Keratinocyte (primary cell): Measurements from ENCODE around the gene TMC1. TPM values are rescaled to one million over a fixed set of nuclear protein-coding genes. Genes with fewer than 3 reads are reported as not detected.

Experiments used
- DNase-seq: peaks from one replicate; pipeline ENCODE4 v3.0.0-alpha.2; 2011; ENCODE audit warnings: low read depth, missing footprints, low spot score
- FAIRE-seq: peaks from 2 replicates; lab custom pipeline; 2011; peaks lifted over from hg19 to GRCh38; lab: Jason Lieb, UNC
- H2AFZ ChIP-seq: 2 replicates; pipeline ENCODE4 v1.6.0; 2012; ENCODE audit warnings: low read length, control low read depth, inconsistent platforms; ENCODE audit not compliant: control insufficient read depth
- H3K27ac ChIP-seq: 2 replicates; pipeline ENCODE4 v1.5.1; 2011; ENCODE audit warnings: low read length; ENCODE audit not compliant: control insufficient read depth, insufficient read depth
- H3K27me3 ChIP-seq: 3 replicates; pipeline ENCODE4 v1.6.0; 2011; ENCODE audit warnings: low read length; ENCODE audit not compliant: control insufficient read depth, insufficient read depth; ENCODE audit errors: extremely low read depth
- H3K36me3 ChIP-seq, 2 experiments: 2 replicates in 1 of 2; 3 replicates in 1 of 2; pipeline ENCODE4 v1.5.1; 2011; ENCODE audit warnings: low read length in 2 of 2, mild to moderate bottlenecking in 1 of 2; ENCODE audit not compliant: control insufficient read depth in 2 of 2, insufficient read depth in 2 of 2; ENCODE audit errors: extremely low read depth in 1 of 2
- H3K4me1 ChIP-seq: 3 replicates; pipeline ENCODE4 v1.5.1; 2011; ENCODE audit warnings: low read length; ENCODE audit not compliant: control insufficient read depth, insufficient read depth; ENCODE audit errors: extremely low read depth
- H3K4me2 ChIP-seq: 3 replicates; pipeline ENCODE4 v1.6.0; 2011; ENCODE audit warnings: low read depth, low read length; ENCODE audit not compliant: control insufficient read depth, insufficient read depth; ENCODE audit errors: extremely low read depth
- H3K4me3 ChIP-seq, 3 experiments: fragments of 200-600 bp in 1 of 3; sonication (generic) in 1 of 3; 2 replicates in 2 of 3; 3 replicates in 1 of 3; pipeline ENCODE4 v1.5.1; 2011 to 2016; ENCODE audit warnings: low read length in 3 of 3, mild to moderate bottlenecking in 3 of 3, control low read depth in 2 of 3, inconsistent platforms in 1 of 3, low read depth in 1 of 3, mixed read lengths in 1 of 3, mixed run types in 1 of 3, moderate library complexity in 1 of 3; ENCODE audit not compliant: control insufficient read depth in 2 of 3, insufficient read depth in 2 of 3; ENCODE audit errors: extremely low read depth in 1 of 3
- H3K79me2 ChIP-seq: 2 replicates; pipeline ENCODE4 v1.6.0; 2012; ENCODE audit warnings: low read length; ENCODE audit not compliant: control insufficient read depth, insufficient read depth
- H3K9ac ChIP-seq: 3 replicates; pipeline ENCODE4 v1.6.0; 2011; ENCODE audit warnings: low read length; ENCODE audit not compliant: control insufficient read depth, insufficient read depth; ENCODE audit errors: extremely low read depth
- H3K9me1 ChIP-seq: 3 replicates; pipeline ENCODE4 v1.6.0; 2011; ENCODE audit warnings: low read length; ENCODE audit not compliant: control insufficient read depth, insufficient read depth; ENCODE audit errors: extremely low read depth
- H3K9me3 ChIP-seq: 2 replicates; pipeline ENCODE4 v1.5.1; 2012; ENCODE audit warnings: low read depth, low read length; ENCODE audit not compliant: control insufficient read depth
- H4K20me1 ChIP-seq: 3 replicates; pipeline ENCODE4 v1.6.0; 2011; ENCODE audit warnings: low read length; ENCODE audit not compliant: control insufficient read depth, insufficient read depth; ENCODE audit errors: extremely low read depth
- EZH2 ChIP-seq: IDR thresholded peaks from one replicate; pipeline ENCODE4 v1.6.1; 2012; ENCODE audit warnings: inconsistent platforms, mild to moderate bottlenecking, low read length, moderate library complexity
- dilution Hi-C: fragments of 300-500 bp; cut with MboI; formaldehyde crosslinking; loops from one replicate; pipeline ENCODE4 v1.7.0; 2020; ENCODE audit warnings: low sequenced_read_pairs; ENCODE audit not compliant: extremely low pct_ligation_motif_present
- polyA plus RNA-seq, 5 experiments: library from polyadenylated mRNA; depleted of rRNA in 3 of 5; stranded (reverse) in 3 of 5; stranded (forward) in 1 of 5; unstranded in 1 of 5; fragments of >200 nt; gene quantifications; 1 replicate in 1 of 5; 2 replicates in 3 of 5; 3 replicates in 1 of 5; pipeline versions ENCODE4 v1.2.1 to v1.2.3, GENCODE V29; 2011 to 2012; ENCODE audit warnings: missing spikeins in 2 of 5, low read depth in 1 of 5, low replicate concordance in 1 of 5
- TF ChIP-seq, protein P1 (sequence below), 3 experiments: IDR thresholded peaks in 1 of 3; conservative IDR thresholded peaks in 1 of 3; optimal IDR thresholded peaks in 1 of 3; 2 replicates in 2 of 3; 3 replicates in 1 of 3; pipeline versions ENCODE3 to v1.5.1; 2011; ENCODE audit warnings: low read length in 3 of 3, mild to moderate bottlenecking in 3 of 3, moderate library complexity in 2 of 3, control low read depth in 1 of 3, inconsistent platforms in 1 of 3; ENCODE audit not compliant: insufficient read depth in 2 of 3; ENCODE audit errors: extremely low read depth in 1 of 3

Gene TMC1
- polyA plus RNA-seq, 1 donor (not counting 4 experiments of a cell fraction or from before 2014, with no cell fraction given), result 0.05 TPM

DNA sequence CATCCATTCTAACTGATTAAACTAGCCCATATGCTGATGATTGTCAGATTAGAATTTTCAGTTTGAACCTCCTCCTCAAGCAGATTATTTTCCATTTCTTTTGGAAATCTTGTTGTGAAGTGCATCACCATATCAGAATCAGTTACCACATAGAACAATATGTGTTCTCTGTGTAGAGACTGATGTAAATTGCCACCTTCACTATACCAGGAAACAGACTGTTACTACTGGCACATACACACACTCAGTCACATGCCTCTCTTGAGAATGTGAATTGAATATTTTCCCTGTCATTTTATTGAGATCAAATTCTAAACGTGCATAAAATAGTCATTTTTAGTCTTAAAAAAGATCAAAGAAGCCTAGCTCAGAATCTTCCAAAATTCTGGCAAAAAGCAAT, 270.0 kb downstream of the TMC1 start:
- H3K9me3 ChIP-seq, result no peaks in the 10 kb centered on the region
- no peaks in the 10 kb centered on the region for H3K79me2 ChIP-seq
- H3K27me3 ChIP-seq, result no peaks in the 10 kb centered on the region
- no peak overlapping the region for H3K4me3 ChIP-seq
- H4K20me1 ChIP-seq, result no peaks in the 10 kb centered on the region
- no peak for DNase-seq
- no peak overlapping the region for H3K4me2 ChIP-seq
- no peaks in the 10 kb centered on the region for H3K9me1 ChIP-seq
- dilution Hi-C loops, result no loop called here
- no peak overlapping the region for H2AFZ ChIP-seq
- no peak overlapping the region for H3K9ac ChIP-seq
- no peak for TF ChIP-seq EZH2
- TF ChIP-seq, protein P1, sequence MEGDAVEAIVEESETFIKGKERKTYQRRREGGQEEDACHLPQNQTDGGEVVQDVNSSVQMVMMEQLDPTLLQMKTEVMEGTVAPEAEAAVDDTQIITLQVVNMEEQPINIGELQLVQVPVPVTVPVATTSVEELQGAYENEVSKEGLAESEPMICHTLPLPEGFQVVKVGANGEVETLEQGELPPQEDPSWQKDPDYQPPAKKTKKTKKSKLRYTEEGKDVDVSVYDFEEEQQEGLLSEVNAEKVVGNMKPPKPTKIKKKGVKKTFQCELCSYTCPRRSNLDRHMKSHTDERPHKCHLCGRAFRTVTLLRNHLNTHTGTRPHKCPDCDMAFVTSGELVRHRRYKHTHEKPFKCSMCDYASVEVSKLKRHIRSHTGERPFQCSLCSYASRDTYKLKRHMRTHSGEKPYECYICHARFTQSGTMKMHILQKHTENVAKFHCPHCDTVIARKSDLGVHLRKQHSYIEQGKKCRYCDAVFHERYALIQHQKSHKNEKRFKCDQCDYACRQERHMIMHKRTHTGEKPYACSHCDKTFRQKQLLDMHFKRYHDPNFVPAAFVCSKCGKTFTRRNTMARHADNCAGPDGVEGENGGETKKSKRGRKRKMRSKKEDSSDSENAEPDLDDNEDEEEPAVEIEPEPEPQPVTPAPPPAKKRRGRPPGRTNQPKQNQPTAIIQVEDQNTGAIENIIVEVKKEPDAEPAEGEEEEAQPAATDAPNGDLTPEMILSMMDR (optimal IDR thresholded peaks at IDR 0.05 in 1 of 3, IDR thresholded peaks at IDR 0.05 in 1 of 3, conservative IDR thresholded peaks at IDR 0.05 in 1 of 3; ENCODE audit: extremely low read depth in 1 of 3, insufficient read depth in 2 of 3, low read length in 3 of 3), result no peak
- no peaks in the 10 kb centered on the region for H3K36me3 ChIP-seq
- FAIRE-seq, result no peak
- peaks cover 4% of the 10 kb centered on the region for H3K4me1 ChIP-seq
- no peak overlapping the region for H3K27ac ChIP-seq

DNA sequence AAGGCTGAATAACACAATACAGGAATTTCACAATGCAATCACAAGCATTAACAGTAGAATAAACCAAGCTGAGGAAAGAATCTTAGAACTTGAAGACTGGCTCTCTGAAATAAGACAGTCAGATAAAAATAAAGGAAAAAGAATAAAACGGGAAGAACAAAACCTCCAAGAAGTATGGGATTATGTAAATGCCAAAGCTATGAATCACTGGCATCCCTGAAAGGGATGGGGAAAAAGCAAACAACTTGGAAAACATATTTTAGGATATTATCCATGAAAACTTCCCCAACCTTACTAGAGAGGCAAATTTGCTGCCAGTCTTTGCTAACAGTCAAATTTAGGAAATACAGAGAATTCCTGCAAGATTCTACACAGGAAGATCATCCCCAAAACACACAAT, 273.5 kb downstream of the TMC1 start:
- no peaks in the 10 kb centered on the region for H3K9me3 ChIP-seq
- dilution Hi-C loops, result no loop called here
- no peak overlapping the region for H3K4me2 ChIP-seq
- H3K4me1 ChIP-seq, result no peaks in the 10 kb centered on the region
- DNase-seq (no peak), FAIRE-seq (no peak)
- no peak overlapping the region for H2AFZ ChIP-seq
- no peaks in the 10 kb centered on the region for H3K27me3 ChIP-seq
- TF ChIP-seq, protein P1 (optimal IDR thresholded peaks at IDR 0.05 in 1 of 3, IDR thresholded peaks at IDR 0.05 in 1 of 3, conservative IDR thresholded peaks at IDR 0.05 in 1 of 3; ENCODE audit: extremely low read depth in 1 of 3, insufficient read depth in 2 of 3, low read length in 3 of 3), result no peak
- TF ChIP-seq EZH2, result no peak
- no peak overlapping the region for H3K9ac ChIP-seq
- H3K27ac ChIP-seq, result no peak overlapping the region
- H3K9me1 ChIP-seq, result no peaks in the 10 kb centered on the region
- no peaks in the 10 kb centered on the region for H3K36me3 ChIP-seq
- H3K79me2 ChIP-seq, result no peaks in the 10 kb centered on the region
- no peaks in the 10 kb centered on the region for H4K20me1 ChIP-seq
- no peak overlapping the region for H3K4me3 ChIP-seq
